Measurements from ENCODE around the gene ABLIM2.

The ABLIM2 gene

DNA sequence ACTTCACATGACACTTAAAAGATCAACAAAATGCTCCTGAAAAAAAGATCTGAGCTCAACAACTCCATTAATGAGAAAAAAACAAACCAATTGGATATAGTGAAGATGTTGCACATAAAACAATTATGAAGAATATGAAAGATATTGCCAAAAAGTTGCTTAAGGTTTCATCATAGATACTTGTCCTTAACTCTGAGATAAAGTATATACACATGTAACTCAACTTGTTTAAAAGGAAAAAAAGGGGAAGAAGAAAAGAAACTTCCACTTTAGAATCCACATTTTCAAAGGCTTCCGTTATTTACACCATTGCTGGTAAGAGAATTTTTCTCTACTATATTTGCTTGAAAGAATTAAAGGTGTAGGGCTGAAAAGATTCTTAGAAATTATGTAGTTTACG, 221.6 kb downstream of the ABLIM2 start (continued):
- TF ChIP-seq, protein P1, sequence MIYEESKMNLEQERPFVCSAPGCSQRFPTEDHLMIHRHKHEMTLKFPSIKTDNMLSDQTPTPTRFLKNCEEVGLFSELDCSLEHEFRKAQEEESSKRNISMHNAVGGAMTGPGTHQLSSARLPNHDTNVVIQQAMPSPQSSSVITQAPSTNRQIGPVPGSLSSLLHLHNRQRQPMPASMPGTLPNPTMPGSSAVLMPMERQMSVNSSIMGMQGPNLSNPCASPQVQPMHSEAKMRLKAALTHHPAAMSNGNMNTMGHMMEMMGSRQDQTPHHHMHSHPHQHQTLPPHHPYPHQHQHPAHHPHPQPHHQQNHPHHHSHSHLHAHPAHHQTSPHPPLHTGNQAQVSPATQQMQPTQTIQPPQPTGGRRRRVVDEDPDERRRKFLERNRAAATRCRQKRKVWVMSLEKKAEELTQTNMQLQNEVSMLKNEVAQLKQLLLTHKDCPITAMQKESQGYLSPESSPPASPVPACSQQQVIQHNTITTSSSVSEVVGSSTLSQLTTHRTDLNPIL (CRISPR knock-in tag; IDR thresholded peaks at IDR 0.05; ENCODE audit: low read depth), result no peak
- TF ChIP-seq BACH2 (CRISPR knock-in tag; IDR thresholded peaks at IDR 0.05; ENCODE audit: borderline replicate concordance) (no peak), ZFP30 (CRISPR knock-in tag; IDR thresholded peaks at IDR 0.05) (no peak), OSR1 (CRISPR knock-in tag; IDR thresholded peaks at IDR 0.05) (no peak), ZFP3 (CRISPR knock-in tag; IDR thresholded peaks at IDR 0.05) (no peak), ZNF70 (CRISPR knock-in tag; IDR thresholded peaks at IDR 0.05) (no peak), TCF4 (CRISPR knock-in tag; IDR thresholded peaks at IDR 0.05; ENCODE audit: borderline replicate concordance) (no peak), POU6F1 (CRISPR knock-in tag; IDR thresholded peaks at IDR 0.05; ENCODE audit: borderline replicate concordance, low read depth) (no peak), RARB (CRISPR knock-in tag; IDR thresholded peaks at IDR 0.05) (no peak)

- no peak for TF ChIP-seq ZFP30 (CRISPR knock-in tag; IDR thresholded peaks at IDR 0.05)
- no peak for TF ChIP-seq ESRRG (CRISPR knock-in tag; IDR thresholded peaks at IDR 0.05)
- TF ChIP-seq PATZ1 (CRISPR knock-in tag; IDR thresholded peaks at IDR 0.05; ENCODE audit: borderline replicate concordance), result no peak
- no peak for TF ChIP-seq ZNF70 (CRISPR knock-in tag; IDR thresholded peaks at IDR 0.05)
- no peak for TF ChIP-seq POU6F1 (CRISPR knock-in tag; IDR thresholded peaks at IDR 0.05; ENCODE audit: borderline replicate concordance, low read depth)
- TF ChIP-seq PPARA (CRISPR knock-in tag; IDR thresholded peaks at IDR 0.05; ENCODE audit: borderline replicate concordance), result no peak
- no peak for TF ChIP-seq ZNF8 (CRISPR knock-in tag; IDR thresholded peaks at IDR 0.05)
- no peak for TF ChIP-seq ARNTL (CRISPR knock-in tag; IDR thresholded peaks at IDR 0.05; ENCODE audit: borderline replicate concordance, low read depth)
- no peak for ATAC-seq
Measured at GRCh38 chr4:7933651-7934510, 224.7 kb downstream of the ABLIM2 start.

- no peak for TF ChIP-seq ISL1 (CRISPR knock-in tag; IDR thresholded peaks at IDR 0.05)
- ATAC-seq, result no peak
Measured at GRCh38 chr4:7932287-7932686, 226.3 kb downstream of the ABLIM2 start.

- ATAC-seq, result peak; percentile 72
- TF ChIP-seq RARB (CRISPR knock-in tag; IDR thresholded peaks at IDR 0.05) (no peak), ESRRG (CRISPR knock-in tag; IDR thresholded peaks at IDR 0.05) (no peak), BACH2 (CRISPR knock-in tag; IDR thresholded peaks at IDR 0.05; ENCODE audit: borderline replicate concordance) (no peak), GLIS3 (CRISPR knock-in tag; IDR thresholded peaks at IDR 0.05) (no peak), PATZ1 (CRISPR knock-in tag; IDR thresholded peaks at IDR 0.05; ENCODE audit: borderline replicate concordance) (no peak), SNAI2 (CRISPR knock-in tag; IDR thresholded peaks at IDR 0.05) (no peak), TSHZ2 (CRISPR knock-in tag; IDR thresholded peaks at IDR 0.05) (no peak), TCF4 (CRISPR knock-in tag; IDR thresholded peaks at IDR 0.05; ENCODE audit: borderline replicate concordance) (no peak), ARNTL (CRISPR knock-in tag; IDR thresholded peaks at IDR 0.05; ENCODE audit: borderline replicate concordance, low read depth) (no peak)
- TF ChIP-seq, protein P1 (CRISPR knock-in tag; IDR thresholded peaks at IDR 0.05; ENCODE audit: low read depth), result no peak
Measured at GRCh38 chr4:7929118-7929951, 229.3 kb downstream of the ABLIM2 start.

Measured in SK-N-SH treated with all-trans-retinoic acid at 6 μM for 48 hours (cell line).